Mesothelial cell of epicardium (in vitro differentiated cells): ENCODE data around the gene KCNK5. TPM values are rescaled to one million over a fixed set of nuclear protein-coding genes. Genes with fewer than 3 reads are reported as not detected.

Experiments used
- DNase-seq, 2 experiments: peaks; one replicate each; pipeline ENCODE4 v3.0.0; 2021; ENCODE audit warnings: low spot score in 2 of 2; ENCODE audit not compliant: unreplicated experiment in 2 of 2
- H3K27ac Mint-ChIP-seq: 2 replicates; pipeline ENCODE4 v1.8.0; 2021; ENCODE audit warnings: mixed read lengths
- H3K27me3 Mint-ChIP-seq: 2 replicates; pipeline ENCODE4 v1.8.0; 2021; ENCODE audit warnings: low read depth, mixed read lengths
- H3K36me3 Mint-ChIP-seq: 2 replicates; pipeline ENCODE4 v1.8.0; 2021; ENCODE audit warnings: mixed read lengths
- H3K4me1 Mint-ChIP-seq: 2 replicates; pipeline ENCODE4 v1.8.0; 2021; ENCODE audit warnings: mixed read lengths
- H3K4me3 Mint-ChIP-seq: 2 replicates; pipeline ENCODE4 v1.8.0; 2021; ENCODE audit warnings: mild to moderate bottlenecking, moderate library complexity, mixed read lengths
- H3K9me3 Mint-ChIP-seq: 2 replicates; pipeline ENCODE4 v1.8.0; 2021; ENCODE audit warnings: mixed read lengths
- total RNA-seq: library from RNA; stranded (reverse); gene quantifications from 3 replicates; pipeline ENCODE4 v1.2.1, GENCODE V29; 2021
- TF ChIP-seq, protein P1 (sequence below): fragments of 200-600 bp; sonication (generic); IDR thresholded peaks from one replicate; pipeline ENCODE4 v1.5.0; 2021; ENCODE audit warnings: antibody characterized with exemption; ENCODE audit not compliant: unreplicated experiment

KCNK5 gene
- total RNA-seq, 1 donor from 2014 or later = 2.5 TPM

DNA sequence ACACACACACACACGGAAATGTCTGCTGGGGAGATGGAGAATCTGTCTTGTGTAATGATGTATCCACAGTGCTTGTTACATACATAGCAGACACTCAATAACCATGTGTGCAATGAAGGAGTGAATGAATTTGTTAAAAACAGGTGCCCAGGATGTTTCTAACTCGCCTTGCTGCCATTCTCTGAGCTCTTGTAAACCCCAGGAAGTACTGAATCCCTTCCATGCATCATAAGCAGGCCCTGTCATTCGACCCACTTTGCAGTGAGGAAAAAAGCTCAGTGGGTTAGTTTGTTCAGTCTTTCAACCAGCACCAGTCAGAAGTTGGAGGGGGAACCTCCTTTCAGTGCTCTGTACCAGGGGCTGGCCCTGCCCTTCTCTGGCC, 1.4 kb upstream of the KCNK5 start:
- H3K9me3 Mint-ChIP-seq = no peaks in the 10 kb centered on the region
- no peak for DNase-seq
- peaks cover 21% of the 10 kb centered on the region for H3K4me1 Mint-ChIP-seq
- TF ChIP-seq, protein P1, sequence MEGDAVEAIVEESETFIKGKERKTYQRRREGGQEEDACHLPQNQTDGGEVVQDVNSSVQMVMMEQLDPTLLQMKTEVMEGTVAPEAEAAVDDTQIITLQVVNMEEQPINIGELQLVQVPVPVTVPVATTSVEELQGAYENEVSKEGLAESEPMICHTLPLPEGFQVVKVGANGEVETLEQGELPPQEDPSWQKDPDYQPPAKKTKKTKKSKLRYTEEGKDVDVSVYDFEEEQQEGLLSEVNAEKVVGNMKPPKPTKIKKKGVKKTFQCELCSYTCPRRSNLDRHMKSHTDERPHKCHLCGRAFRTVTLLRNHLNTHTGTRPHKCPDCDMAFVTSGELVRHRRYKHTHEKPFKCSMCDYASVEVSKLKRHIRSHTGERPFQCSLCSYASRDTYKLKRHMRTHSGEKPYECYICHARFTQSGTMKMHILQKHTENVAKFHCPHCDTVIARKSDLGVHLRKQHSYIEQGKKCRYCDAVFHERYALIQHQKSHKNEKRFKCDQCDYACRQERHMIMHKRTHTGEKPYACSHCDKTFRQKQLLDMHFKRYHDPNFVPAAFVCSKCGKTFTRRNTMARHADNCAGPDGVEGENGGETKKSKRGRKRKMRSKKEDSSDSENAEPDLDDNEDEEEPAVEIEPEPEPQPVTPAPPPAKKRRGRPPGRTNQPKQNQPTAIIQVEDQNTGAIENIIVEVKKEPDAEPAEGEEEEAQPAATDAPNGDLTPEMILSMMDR = no peak
- H3K27me3 Mint-ChIP-seq = peaks cover 27% of the 10 kb centered on the region
- H3K27ac Mint-ChIP-seq = no peak overlapping the region
- no peak overlapping the region for H3K4me3 Mint-ChIP-seq
- no peaks in the 10 kb centered on the region for H3K36me3 Mint-ChIP-seq

DNA sequence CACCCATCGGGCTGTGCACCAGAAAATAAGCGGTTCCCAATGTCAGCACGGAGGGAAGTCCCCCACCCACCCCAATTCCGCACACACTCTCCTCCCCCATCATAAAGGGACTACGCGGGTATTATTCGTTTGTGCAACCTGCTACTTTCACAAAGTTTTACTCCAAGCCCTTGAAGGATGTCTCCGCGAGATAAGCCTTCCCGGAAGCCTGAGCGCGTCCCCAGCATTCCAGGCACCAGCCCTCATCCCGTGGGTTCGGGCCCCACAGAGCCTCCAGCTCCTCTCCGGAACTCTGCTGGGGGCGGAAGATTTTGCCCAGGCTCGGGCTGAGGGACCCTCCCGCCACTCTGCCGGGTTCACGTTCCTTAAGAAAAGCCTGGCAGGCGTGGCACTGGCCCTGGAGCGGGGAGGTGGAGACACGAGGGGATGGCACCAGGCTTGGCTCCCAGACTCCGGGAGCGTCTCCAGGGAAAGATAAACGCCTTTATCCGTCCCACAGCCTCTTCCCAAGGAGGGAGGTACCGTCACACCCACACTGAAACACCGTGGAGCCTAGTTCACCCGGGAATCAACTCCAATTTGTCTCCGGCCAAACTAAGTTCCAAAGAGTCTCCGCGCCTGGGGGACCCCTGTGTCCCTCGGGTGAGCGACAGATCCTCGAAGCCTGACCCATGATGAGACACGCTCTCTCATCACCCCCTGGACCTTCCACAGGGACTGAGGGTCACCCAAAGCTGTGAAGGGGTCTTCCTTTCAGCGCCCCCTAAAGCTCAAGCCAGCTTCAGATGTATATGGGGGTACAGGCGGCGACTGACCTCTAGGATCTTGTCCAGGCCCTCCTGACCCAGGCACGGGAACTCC, 934 bp downstream of the KCNK5 start:
- Mint-ChIP-seq H3K27me3 (peaks cover 27% of the 10 kb centered on the region), H3K36me3 (no peaks in the 10 kb centered on the region), H3K4me3 (peak overlapping the region; percentile 70), H3K27ac (no peak overlapping the region), H3K4me1 (peaks cover 33% of the 10 kb centered on the region), H3K9me3 (no peaks in the 10 kb centered on the region)
- TF ChIP-seq, protein P1 = no peak
- DNase-seq = no peak

DNA sequence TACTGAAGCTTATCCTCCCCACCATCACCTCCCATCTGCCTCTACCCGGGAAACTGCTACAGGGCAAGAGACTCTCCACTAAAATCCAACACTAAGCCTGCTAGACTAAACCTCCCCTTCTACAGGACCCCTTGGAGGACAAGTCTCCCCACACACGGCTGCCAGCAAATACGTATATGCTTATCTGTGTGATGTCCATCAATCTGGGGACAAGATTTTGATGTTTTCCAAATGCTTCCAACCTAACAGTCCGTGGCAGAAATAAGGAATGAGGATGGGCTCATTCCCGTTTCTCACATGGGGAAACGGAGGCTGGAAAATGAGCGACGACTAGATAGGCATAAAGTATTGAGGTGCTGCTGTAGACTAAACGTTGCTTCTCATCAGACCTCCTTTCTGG, 1.8 kb downstream of the KCNK5 start:
- Mint-ChIP-seq H3K4me3 (peak overlapping the region; percentile 70), H3K4me1 (peaks cover 33% of the 10 kb centered on the region), H3K27me3 (peaks cover 27% of the 10 kb centered on the region), H3K9me3 (peaks cover 6% of the 10 kb centered on the region), H3K27ac (no peak overlapping the region), H3K36me3 (no peaks in the 10 kb centered on the region)
- DNase-seq = no peak
- TF ChIP-seq, protein P1 = no peak

DNA sequence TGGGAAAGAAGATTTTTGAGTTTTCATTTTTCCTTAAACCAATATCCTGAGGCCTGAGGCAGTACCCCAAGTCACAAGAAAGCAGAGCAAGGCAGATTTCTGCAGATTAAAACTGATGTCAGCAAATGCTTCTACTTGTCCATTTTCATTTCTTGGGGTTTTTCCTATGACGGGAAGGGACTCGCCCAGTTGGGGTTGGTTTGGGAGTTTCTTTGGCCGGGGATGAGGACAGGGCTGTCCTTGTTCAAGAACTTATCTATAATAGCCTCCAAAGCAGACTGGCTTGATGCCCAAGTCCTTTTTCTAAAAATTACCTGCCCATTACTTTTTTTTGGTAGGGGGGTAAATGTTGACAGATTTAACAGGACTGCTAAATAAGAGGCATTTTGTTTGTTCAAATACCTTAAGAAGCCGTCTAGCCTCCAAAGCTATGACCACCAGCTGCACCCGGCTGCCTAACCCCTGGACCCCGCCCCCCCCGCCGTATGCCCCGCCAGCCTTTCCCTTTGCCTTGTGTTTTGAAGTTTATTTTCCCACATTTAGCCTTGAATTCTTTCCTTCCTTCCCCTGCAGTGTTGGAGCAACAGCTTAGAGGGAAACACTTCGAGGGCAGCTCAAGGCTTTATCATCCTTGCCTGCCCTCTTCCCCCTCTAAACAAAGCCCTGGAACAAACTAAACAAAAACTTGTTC, 2.5 kb downstream of the KCNK5 start:
- TF ChIP-seq, protein P1 = no peak
- peaks cover 7% of the 10 kb centered on the region for H3K9me3 Mint-ChIP-seq
- no peak for DNase-seq
- no peaks in the 10 kb centered on the region for H3K36me3 Mint-ChIP-seq
- peaks cover 32% of the 10 kb centered on the region for H3K4me1 Mint-ChIP-seq
- no peak overlapping the region for H3K27ac Mint-ChIP-seq
- no peak overlapping the region for H3K4me3 Mint-ChIP-seq
- peaks cover 27% of the 10 kb centered on the region for H3K27me3 Mint-ChIP-seq

DNA sequence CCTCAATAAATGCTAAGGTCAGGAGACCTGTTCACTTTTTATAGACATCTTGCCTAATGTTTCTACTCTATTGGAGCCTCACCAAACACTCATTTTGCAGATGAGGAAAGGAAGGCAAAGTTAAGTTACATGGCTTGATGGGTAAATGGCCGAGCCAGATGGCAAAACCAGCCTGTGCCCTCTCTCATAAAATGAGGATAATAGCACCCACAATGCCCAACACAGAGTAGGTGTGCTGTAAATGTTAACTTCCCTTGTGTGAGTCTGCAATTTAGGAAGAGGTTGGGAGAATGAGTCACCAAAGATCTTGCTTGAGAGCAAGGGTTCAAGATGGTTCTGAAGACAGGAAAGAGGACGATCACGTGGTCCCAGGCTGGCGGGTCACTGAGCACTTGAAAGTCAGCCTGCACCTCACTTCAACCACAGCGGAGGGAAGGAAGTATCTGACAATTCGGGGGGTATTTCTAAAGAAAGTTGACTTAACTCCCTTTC, 3.3 kb downstream of the KCNK5 start:
- no peak for DNase-seq
- Mint-ChIP-seq H3K27ac (no peak overlapping the region), H3K36me3 (no peaks in the 10 kb centered on the region), H3K9me3 (peaks cover 7% of the 10 kb centered on the region), H3K4me3 (no peak overlapping the region), H3K27me3 (peaks cover 27% of the 10 kb centered on the region), H3K4me1 (peaks cover 28% of the 10 kb centered on the region)
- TF ChIP-seq, protein P1 = no peak
